Lower leg skin (tissue), 3 donors: Measurements from ENCODE around the gene DMTF1.
A peak's percentile ranks its signal among the peaks of the same experiment; 100 is the strongest.

Experiments
- CTCF ChIP-seq, 3 donors: fragments of 450-650 bp; IDR thresholded peaks; one replicate each; pipeline ENCODE4 v1.5.1; 2016; ENCODE audit warnings: antibody characterized with exemption in 3 of 3, mild to moderate bottlenecking in 3 of 3, moderate library complexity in 2 of 3
- POLR2A ChIP-seq, 2 donors: fragments of 450-650 bp; IDR thresholded peaks; one replicate each; pipeline ENCODE4 v1.6.1; 2016 to 2017; ENCODE audit warnings: antibody characterized with exemption in 2 of 2, mild to moderate bottlenecking in 1 of 2, moderate library complexity in 1 of 2

- TF ChIP-seq POLR2A (IDR thresholded peaks at IDR 0.05): peak in 1 of 2 donors; percentile 38
- no peak for TF ChIP-seq CTCF (IDR thresholded peaks at IDR 0.05)
Measured at GRCh38 chr7:87219545-87220025, 67.3 kb downstream of the DMTF1 start, which contains the start of gene TMEM243.
